HCT116 (cell line): ENCODE results near the gene FBXL5. TPM values are rescaled to one million over a fixed set of nuclear protein-coding genes. Genes with fewer than 3 reads are reported as not detected.

Experiments
- ATAC-seq: fragments of 200-7000 bp; cut with Tn5 transposase; 2 replicates; pipeline ENCODE4 v1.9.1; 2020; ENCODE audit warnings: mild to moderate bottlenecking, moderate library complexity
- BruUV-seq: library from RNA; stranded (reverse); fragments of 400-500 nt; replicated peaks from 2 replicates; lab custom pipeline; 2021; lab: Mats Ljungman, UMichigan
- CTCF ChIA-PET: fragments of 300-600 bp; sonication (Branson Sonifier 250); formaldehyde crosslinking; loops from one replicate; lab custom pipeline; 2021; ENCODE audit warnings: antibody characterized with exemption; lab: Charles Lee
- POLR2A ChIA-PET: fragments of 300-600, 350-600 bp; sonication (Branson Sonifier 250); formaldehyde crosslinking; loops from one replicate; lab custom pipeline; 2021; ENCODE audit warnings: antibody characterized with exemption; lab: Charles Lee
- RAD21 ChIA-PET, 2 experiments: fragments of 300-600 bp; sonication (Branson Sonifier 250); formaldehyde crosslinking; loops; one replicate each; lab custom pipeline; 2023; ENCODE audit warnings: low total read pairs in 2 of 2; ENCODE audit not compliant: uncharacterized antibody in 2 of 2, unreplicated experiment in 2 of 2, low non-redundant PET in 1 of 2; lab: Charles Lee
- DNase-seq: peaks from one replicate; pipeline ENCODE4 v3.0.0-alpha.2; 2010; ENCODE audit warnings: low read depth, low spot score
- H2AFZ ChIP-seq: fragments of 200-600 bp; shearing (Covaris generic), sonication (generic); 2 replicates; pipeline ENCODE4 v1.6.1; 2017; ENCODE audit warnings: low read depth, mixed run types, mixed read lengths, antibody characterized with exemption, low read length; ENCODE audit not compliant: poor library complexity, severe bottlenecking
- H3K27ac ChIP-seq: 2 replicates; pipeline ENCODE4 v1.5.1; 2012; ENCODE audit warnings: low read depth, low read length
- H3K27me3 ChIP-seq: fragments of 200-600 bp; sonication (generic); 2 replicates; pipeline ENCODE4 v1.6.1; 2016; ENCODE audit warnings: mixed run types, low read length, mixed read lengths; ENCODE audit not compliant: insufficient read depth
- H3K36me3 ChIP-seq, 2 experiments: fragments of 200-500 bp in 1 of 2; fragments of 200-600 bp in 1 of 2; sonication (Bioruptor generic) in 1 of 2; sonication (generic) in 1 of 2; 2 replicates each; pipeline versions ENCODE4 v1.5.1 to v1.6.1; 2014 to 2016; ENCODE audit warnings: low read length in 2 of 2, inconsistent platforms in 1 of 2, mixed read lengths in 1 of 2, mixed run types in 1 of 2; ENCODE audit not compliant: insufficient read depth in 2 of 2, control insufficient read depth in 1 of 2
- H3K4me1 ChIP-seq, 2 experiments: fragments of 200-600 bp in 1 of 2; sonication (generic) in 1 of 2; 2 replicates each; pipeline versions ENCODE4 v1.5.1 to v1.6.1; 2012 to 2017; ENCODE audit warnings: low read length in 2 of 2, inconsistent platforms in 1 of 2, mild to moderate bottlenecking in 1 of 2, mixed read lengths in 1 of 2, mixed run types in 1 of 2, moderate library complexity in 1 of 2; ENCODE audit not compliant: insufficient read depth in 2 of 2, control insufficient read depth in 1 of 2
- H3K4me2 ChIP-seq: fragments of 200-600 bp; sonication (generic); 2 replicates; pipeline ENCODE4 v1.6.1; 2017; ENCODE audit warnings: mixed run types, low read length, mixed read lengths
- H3K4me3 ChIP-seq, 2 experiments: fragments of 200-600 bp in 1 of 2; sonication (generic) in 1 of 2; replicated peaks in 1 of 2; 2 replicates each; pipeline ENCODE4 v1.5.1; 2011 to 2016; ENCODE audit warnings: low read length in 2 of 2, control low read depth in 1 of 2, low read depth in 1 of 2, mild to moderate bottlenecking in 1 of 2, mixed read lengths in 1 of 2, mixed run types in 1 of 2
- H3K79me2 ChIP-seq: fragments of 200-600 bp; sonication (generic); 2 replicates; pipeline ENCODE4 v1.6.1; 2017; ENCODE audit warnings: mild to moderate bottlenecking, mixed run types, low read length, moderate library complexity, mixed read lengths; ENCODE audit not compliant: insufficient read depth
- H3K9ac ChIP-seq: fragments of 200-600 bp; sonication (generic); 2 replicates; pipeline ENCODE4 v1.6.1; 2016; ENCODE audit warnings: low read length, mixed read lengths
- H3K9me2 ChIP-seq: fragments of 200-600 bp; sonication (generic), shearing (Covaris generic); 2 replicates; pipeline ENCODE4 v1.6.1; 2017; ENCODE audit warnings: mixed run types, mild to moderate bottlenecking, moderate library complexity; ENCODE audit not compliant: insufficient read depth
- H3K9me3 ChIP-seq, 2 experiments: fragments of 200-500 bp in 1 of 2; fragments of 200-600 bp in 1 of 2; sonication (Bioruptor generic) in 1 of 2; sonication (generic) in 1 of 2; 2 replicates each; pipeline ENCODE4 v1.6.1; 2014 to 2017; ENCODE audit warnings: low read length in 2 of 2, mixed read lengths in 2 of 2, inconsistent platforms in 1 of 2, low read depth in 1 of 2, mild to moderate bottlenecking in 1 of 2, mixed run types in 1 of 2, moderate library complexity in 1 of 2; ENCODE audit not compliant: control insufficient read depth in 1 of 2, insufficient read depth in 1 of 2
- H4K20me1 ChIP-seq: fragments of 200-600 bp; sonication (generic), shearing (Covaris generic); 2 replicates; pipeline ENCODE4 v1.6.1; 2017; ENCODE audit warnings: mixed run types, mild to moderate bottlenecking, moderate library complexity; ENCODE audit not compliant: insufficient read depth
- CBX3 ChIP-seq: IDR thresholded peaks from 2 replicates; pipeline ENCODE4 v1.6.1; 2012; ENCODE audit warnings: low read depth
- CTCF ChIP-seq, 3 experiments: fragments of 200-600 bp in 1 of 3; sonication (generic) in 1 of 3; IDR thresholded peaks in 2 of 3; conservative IDR thresholded peaks in 1 of 3; 2 replicates each; pipeline ENCODE4 v1.5.1; 2012 to 2017; ENCODE audit warnings: low read depth in 2 of 3, low read length in 2 of 3, antibody characterized with exemption in 1 of 3, borderline replicate concordance in 1 of 3, control low read depth in 1 of 3, mild to moderate bottlenecking in 1 of 3, mixed read lengths in 1 of 3, mixed run types in 1 of 3, moderate library complexity in 1 of 3; ENCODE audit not compliant: insufficient read depth in 1 of 3
- EGR1 ChIP-seq: IDR thresholded peaks from 2 replicates; pipeline ENCODE4 v1.6.1; 2012; ENCODE audit warnings: low read depth
- MAX ChIP-seq: IDR thresholded peaks from 2 replicates; pipeline ENCODE4 v1.6.1; 2012
- TCF7L2 ChIP-seq: IDR thresholded peaks from 2 replicates; pipeline ENCODE4 v1.7.0; 2011; ENCODE audit warnings: borderline replicate concordance, inconsistent platforms; ENCODE audit not compliant: insufficient read depth, insufficient read length; ENCODE audit errors: extremely low read depth
- ZBTB33 ChIP-seq: IDR thresholded peaks from 2 replicates; pipeline ENCODE4 v1.6.1; 2011; ENCODE audit warnings: mild to moderate bottlenecking, low read length, moderate library complexity; ENCODE audit not compliant: insufficient replicate concordance; ENCODE audit errors: extremely low read depth
- ZFX ChIP-seq: fragments of 450-650 bp; IDR thresholded peaks from 2 replicates; pipeline ENCODE4 v1.6.1; 2017
- intact Hi-C: fragments of 100-400 bp; cut with micrococcal nuclease; formaldehyde crosslinking; loops from 2 replicates; pipeline ENCODE4 v1.10.0; 2022
- total RNA-seq: library from RNA; stranded (reverse); gene quantifications from one replicate; pipeline ENCODE4 v1.2.1, GENCODE V29; 2021; ENCODE audit not compliant: unreplicated experiment

Gene FBXL5
- total RNA-seq, 1 experiment from 2014 or later: 20.6 TPM

- no peak overlapping the region for H3K4me2 ChIP-seq
- H2AFZ ChIP-seq: no peak overlapping the region
- no peaks in the 10 kb centered on the region for H3K9me2 ChIP-seq
- H3K9me3 ChIP-seq: no peaks in the 10 kb centered on the region
- no TSS peak for BruUV-seq
- ChIA-PET RAD21 (no interaction called here), POLR2A (no interaction called here), CTCF (interaction anchor here (1.9 kb wide), 1 partner anchor 173 kb away, joined by 8 read pairs; no protein-coding TSS in a partner anchor)
- H3K4me1 ChIP-seq: peaks cover 8 to 26% of the 10 kb centered on the region in 2 experiments
- H3K79me2 ChIP-seq: peaks cover 67% of the 10 kb centered on the region
- H3K4me3 ChIP-seq: no peak overlapping the region
- no peak overlapping the region for H3K27ac ChIP-seq
- H4K20me1 ChIP-seq: no peaks in the 10 kb centered on the region
- intact Hi-C loops: no loop called here
- no peaks in the 10 kb centered on the region for H3K27me3 ChIP-seq
- TF ChIP-seq TCF7L2 (no peak), CBX3 (no peak), ZFX (no peak), EGR1 (no peak)
- H3K9ac ChIP-seq: no peak overlapping the region
- ATAC-seq: no peak
- no peaks in the 10 kb centered on the region for H3K36me3 ChIP-seq
- no peak for DNase-seq
Measured at GRCh38 chr4:15652191-15652590, 3.0 kb downstream of the FBXL5 start.

- POLR2A ChIA-PET: no interaction called here
- no peak overlapping the region for H2AFZ ChIP-seq
- no peak overlapping the region for H3K9ac ChIP-seq
- TF ChIP-seq ZBTB33 (no peak), CTCF (IDR thresholded peaks at IDR 0.05 in 2 of 3, conservative IDR thresholded peaks at IDR 0.05 in 1 of 3; ENCODE audit: borderline replicate concordance in 1 of 3, insufficient read depth in 1 of 3, low read depth in 2 of 3, low read length in 2 of 3) (no peak), CBX3 (no peak), MAX (no peak)
- TF ChIP-seq, all 23 proteins: peak for 0
- H3K4me3 ChIP-seq: no peak overlapping the region
- H3K27me3 ChIP-seq: no peaks in the 10 kb centered on the region
- H3K27ac ChIP-seq: no peak overlapping the region
- peaks cover 69% of the 10 kb centered on the region for H3K79me2 ChIP-seq
- H3K4me1 ChIP-seq: peaks cover 8 to 26% of the 10 kb centered on the region in 2 experiments
- no peak overlapping the region for H3K4me2 ChIP-seq
- no peaks in the 10 kb centered on the region for H3K9me2 ChIP-seq
- intact Hi-C loops: loop anchor here (2.0 kb wide), 1 partner anchor 421 kb away; no protein-coding TSS in a partner anchor
- H3K9me3 ChIP-seq: no peaks in the 10 kb centered on the region
- H3K36me3 ChIP-seq: no peaks in the 10 kb centered on the region
- no peak for DNase-seq
- RAD21 ChIA-PET: no interaction called here
- H4K20me1 ChIP-seq: no peaks in the 10 kb centered on the region
- BruUV-seq: no TSS peak
- CTCF ChIA-PET: interaction anchor here (1.9 kb wide), 1 partner anchor 172 kb away, joined by 8 read pairs; no protein-coding TSS in a partner anchor
- ATAC-seq: no peak
Measured at GRCh38 chr4:15651676-15652075, 3.5 kb downstream of the FBXL5 start.
